OCI-M2 (cell line): Measurements from ENCODE around the gene RPTOR.
"Not testable (repeated sequence)": the region's sequence is repeated elsewhere in the genome, so short reads cannot be mapped to it uniquely, and the experiment has no call there.

Source experiments
- DNase-seq: peaks from one replicate; lab custom pipeline; 2025; ENCODE audit not compliant: unreplicated experiment; lab: John Stamatoyannopoulos, UW

The RPTOR gene

DNA sequence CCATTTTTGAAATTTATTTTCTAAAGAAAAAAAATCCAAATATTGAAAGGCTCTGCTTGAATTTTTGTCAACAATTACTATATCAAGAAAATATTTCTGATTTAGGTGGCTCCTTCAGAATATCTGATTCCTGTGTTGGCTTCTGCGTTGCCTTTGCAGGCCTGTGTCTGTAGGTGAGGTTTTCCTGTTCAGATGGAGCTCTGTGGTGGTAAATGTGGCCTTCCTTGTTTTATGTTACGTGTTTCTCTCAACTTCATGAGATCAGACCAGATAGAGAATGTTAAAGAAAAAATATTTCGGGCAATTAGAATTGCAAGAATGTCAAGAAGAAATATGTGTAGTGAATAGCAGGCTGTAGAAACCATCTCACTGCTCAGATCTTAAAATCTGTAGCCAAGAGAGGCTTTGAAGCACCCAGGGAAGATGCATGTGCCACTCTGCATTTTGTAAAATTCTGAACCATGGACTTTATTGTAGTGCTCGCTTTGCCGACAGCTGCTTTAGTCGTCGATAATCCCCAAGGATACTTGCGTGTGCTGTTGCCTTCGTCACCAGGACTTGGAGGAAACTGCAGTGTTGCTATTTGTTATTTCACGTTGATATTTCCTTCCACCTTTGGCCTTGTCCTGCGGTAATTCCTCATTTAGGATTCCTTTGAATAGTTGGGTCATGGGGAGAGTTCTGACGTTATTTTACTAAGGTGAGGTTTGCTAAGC is 69.9 kb downstream of the RPTOR start:
- no peak for DNase-seq

DNA sequence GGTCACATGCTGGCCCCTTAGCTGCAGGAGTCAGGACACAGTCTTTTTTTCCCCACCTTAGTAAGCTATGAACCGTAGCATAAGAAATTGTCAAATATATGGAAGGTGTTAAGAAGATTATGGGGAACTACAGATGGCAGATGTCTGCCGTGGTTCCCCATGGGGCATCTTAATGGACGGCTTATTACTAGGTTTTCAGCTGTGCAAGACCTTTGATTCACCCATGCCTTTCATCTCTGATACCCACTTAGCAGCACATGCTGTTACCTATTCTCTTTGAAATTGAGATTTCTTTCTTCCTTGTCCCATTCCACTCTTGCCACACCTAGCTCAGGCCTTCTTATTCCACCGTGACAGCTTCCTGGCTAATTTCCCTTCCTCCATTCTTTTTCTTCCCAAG is 70.7 kb downstream of the RPTOR start:
- no peak for DNase-seq

DNA sequence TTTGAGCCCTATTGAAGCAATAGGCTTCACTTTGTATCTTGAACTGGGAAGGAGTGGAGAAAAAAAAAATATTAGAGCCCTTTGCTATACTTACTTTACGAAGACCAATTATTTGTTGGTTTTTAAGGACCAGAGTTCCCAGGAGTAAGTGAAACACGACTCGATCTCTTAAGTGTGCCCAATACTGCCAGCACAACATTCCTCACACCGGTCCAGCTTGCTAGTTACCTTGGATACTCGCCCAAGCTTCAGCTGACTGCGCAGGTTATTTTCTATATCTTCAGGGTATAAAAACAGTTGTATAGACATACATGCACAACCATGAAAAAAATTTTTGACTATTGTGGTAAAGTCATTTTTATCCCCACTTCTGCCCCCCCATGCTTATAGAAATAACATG is 72.1 kb downstream of the RPTOR start:
- no peak for DNase-seq

DNA sequence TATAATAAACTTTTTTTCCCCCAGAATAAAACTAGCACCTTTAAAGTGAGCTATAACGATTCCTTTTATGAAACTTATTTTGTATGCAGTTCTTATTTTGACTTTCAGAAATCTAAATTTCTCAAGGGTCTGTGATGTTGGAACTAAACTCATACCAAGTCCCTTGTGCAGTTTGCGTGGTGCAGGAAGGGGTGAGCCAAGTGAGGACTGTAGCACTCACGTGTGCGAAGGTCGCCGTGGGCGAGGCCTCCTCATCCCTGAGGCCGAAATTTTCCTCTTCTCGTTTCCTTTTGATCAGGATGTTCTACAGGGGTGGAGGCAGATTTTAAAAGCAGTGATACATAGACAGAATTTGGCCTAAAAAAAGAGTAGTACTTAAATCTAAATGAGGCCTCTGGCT is 73.7 kb downstream of the RPTOR start:
- DNase-seq: no peak

DNA sequence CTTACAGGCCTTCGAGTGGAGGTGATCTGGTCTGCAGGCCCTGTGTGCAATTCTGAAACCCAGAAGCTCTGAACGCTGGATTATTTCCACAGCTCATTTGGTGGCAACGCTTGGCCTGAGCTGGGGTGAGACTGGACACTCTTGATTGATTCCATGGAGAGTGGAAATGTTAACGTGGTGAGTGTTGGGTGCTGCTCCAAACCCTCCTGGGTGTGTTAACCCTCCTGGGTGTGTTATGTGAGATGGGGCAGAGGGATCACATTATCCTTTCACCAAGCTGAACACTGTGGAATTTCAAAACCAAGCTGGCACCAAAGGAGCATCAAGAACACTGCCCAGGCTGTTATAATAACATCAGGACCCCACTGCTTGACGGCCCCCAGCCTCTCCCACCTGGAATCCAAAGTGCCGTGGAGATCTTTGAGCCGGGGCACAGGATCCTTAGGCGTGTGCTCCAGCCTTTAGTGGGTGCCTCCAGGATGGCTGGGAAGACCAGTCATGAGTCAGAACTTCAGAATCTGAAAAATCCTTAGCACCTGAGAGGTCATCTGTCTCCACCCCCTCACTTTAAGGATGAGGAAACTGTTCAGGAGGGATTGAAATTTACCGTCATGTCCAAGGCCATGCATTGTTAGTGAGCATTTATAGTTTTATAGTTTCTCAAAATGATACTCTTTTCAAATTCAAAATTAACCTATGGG is 75.0 kb downstream of the RPTOR start:
- no peak for DNase-seq

DNA sequence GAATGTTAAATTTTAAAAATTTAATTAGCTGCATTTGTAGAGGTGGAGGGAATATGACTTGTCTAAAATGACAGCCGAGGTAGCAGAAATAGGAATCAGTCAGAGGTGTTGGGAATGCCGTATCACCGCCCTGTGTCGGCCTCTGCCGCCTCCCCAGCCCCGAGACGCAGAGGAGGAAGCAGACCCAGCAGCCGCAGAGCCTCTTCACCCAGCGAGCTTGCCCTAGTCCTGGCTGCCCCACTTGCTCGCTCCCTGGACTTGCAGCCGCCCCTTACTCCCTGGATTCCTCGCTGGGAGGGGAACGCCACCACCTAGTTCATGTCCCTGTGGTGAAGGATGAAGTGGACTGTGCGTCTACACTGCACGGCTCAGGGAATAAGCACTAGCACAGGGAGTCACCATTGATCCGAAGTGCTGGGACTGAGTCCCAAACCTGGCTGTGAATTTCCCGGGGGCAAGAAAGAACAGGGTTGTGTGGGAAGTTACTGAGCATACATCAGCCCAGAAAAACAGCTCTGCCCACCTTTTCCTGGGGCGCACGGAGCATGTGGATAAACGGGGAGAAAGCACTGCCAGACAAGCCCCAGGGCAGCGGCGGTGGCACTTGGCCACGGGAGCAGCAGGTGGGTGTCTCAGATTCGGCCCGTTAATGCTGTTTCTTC is 76.8 kb downstream of the RPTOR start:
- no peak for DNase-seq

DNA sequence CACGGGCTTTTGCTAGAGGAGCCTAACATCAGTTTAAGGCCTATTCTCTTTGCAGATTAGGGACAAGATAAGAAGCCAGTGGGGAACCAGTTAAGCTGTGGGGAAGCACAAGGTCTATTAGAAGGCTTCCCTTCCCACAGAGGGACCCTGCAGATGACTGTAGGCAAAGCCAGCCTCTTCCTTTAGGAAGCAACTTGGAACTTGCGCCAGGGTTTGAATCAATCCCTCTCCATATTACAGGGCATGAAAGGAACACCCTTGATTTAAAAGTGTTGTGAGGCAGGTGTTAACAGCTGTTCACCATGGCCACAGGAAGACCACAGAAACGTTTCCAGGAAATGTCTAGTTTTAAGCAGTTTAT is 77.3 kb downstream of the RPTOR start:
- no peak for DNase-seq

DNA sequence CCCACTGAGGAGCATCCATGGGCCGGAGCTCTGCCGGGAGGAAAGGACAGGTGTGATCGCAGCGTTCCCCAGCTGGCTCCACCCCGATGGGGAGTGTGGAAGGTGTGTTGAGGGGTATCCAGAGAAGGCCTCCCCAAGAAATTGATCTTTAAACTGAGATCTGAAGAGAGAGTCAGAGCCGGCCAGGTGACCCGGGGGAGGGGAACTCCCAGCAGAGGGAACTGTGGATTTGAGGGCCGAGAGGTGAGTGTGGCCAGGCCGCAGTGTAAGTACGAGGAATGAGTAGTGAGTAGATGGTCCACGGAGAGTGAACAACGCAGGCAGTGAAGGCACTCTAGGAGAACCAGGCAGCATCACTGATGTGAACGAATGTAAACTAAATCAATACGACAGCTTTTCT is 80.2 kb downstream of the RPTOR start:
- DNase-seq: no peak

DNA sequence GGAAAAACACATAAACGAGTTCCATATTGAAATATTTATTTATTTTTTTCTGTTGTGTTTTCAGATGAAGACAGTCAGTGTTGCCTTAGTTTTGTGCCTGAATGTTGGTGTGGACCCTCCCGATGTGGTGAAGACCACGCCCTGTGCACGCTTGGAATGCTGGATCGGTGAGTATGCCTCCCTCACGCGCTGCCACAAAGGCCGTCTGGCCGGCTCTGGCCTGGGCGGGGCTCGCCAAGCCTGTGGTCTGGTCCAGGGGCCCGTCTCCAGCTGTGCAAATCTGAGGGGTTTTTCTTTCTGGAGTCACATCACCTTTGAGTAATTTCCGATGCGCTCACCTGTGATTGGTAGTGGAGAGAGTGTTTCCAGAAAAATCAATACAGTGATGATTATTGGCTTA is 81.0 kb downstream of the RPTOR start:
- no peak for DNase-seq

DNA sequence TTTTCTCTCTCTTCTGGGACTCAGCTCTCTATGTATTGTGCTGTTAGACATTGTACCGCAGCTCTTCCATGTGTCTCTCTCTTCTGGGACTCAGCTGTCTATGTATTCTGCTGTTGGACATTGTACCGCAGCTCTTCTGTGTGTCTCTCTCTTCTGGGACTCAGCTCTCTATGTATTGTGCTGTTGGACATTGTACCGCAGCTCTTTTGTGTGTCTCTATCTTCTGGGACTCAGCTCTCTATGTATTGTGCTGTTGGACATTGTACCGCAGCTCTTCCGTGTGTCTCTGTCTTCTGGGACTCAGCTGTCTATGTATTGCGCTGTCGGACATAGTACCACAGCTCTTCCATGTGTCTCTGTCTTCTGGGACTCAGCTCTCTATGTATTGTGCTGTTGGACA is 84.2 kb downstream of the RPTOR start:
- not testable (repeated sequence) for DNase-seq

DNA sequence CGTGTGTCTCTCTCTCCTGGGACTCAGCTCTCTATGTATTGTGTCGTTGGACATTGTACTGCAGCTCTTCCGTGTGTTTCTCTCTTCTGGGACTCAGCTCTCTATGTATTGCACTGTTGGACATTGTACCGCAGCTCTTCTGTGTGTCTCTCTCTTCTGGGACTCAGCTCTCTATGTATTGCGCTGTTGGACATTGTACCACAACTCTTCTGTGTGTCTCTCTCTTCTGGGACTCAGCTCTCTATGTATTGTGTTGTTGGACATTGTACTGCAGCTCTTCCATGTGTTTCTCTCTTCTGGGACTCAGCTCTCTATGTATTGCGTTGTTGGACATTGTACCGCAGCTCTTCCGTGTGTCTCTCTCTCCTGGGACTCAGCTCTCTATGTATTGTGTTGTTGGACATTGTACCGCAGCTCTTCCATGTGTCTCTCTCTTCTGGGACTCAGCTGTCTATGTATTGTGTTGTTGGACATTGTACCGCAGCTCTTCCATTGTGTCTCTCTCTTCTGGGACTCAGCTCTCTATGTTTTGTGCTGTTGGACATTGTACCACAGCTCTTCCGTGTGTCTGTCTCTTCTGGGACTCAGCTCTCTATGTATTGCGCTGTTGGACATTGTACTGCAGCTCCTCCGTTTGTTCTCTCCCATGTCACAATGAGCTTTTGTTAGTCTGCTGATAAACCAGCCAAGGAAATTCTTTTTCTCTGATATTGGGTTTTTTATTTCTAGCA is 84.8 kb downstream of the RPTOR start:
- DNase-seq: no peak

DNA sequence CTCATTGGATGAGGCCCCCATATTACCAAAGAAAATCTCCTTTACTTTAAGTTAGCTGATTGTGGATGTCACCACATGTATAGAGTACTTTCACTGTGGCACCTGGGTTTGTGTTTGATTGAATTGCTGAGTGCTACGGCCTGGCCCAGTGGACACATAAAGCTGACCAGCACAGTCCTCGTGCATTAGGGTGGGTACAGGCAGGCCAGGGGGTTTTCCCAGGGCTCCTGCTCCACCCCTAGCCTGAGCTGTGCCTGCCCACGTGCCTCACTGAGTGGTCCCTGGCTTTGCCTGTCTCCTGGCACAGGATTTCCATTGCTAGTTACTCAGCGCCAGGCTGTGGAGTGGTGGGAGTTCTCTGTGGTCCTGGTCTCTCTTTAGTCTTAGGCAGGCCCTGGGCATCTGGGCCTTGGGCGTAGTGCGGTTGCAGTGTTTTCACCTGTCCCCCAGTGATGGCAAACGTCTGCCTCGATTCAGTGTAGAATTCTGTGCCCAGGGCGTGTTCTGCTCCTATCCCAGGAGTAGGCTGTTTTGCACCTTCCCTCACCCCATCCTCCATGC is 86.0 kb downstream of the RPTOR start:
- no peak for DNase-seq

DNA sequence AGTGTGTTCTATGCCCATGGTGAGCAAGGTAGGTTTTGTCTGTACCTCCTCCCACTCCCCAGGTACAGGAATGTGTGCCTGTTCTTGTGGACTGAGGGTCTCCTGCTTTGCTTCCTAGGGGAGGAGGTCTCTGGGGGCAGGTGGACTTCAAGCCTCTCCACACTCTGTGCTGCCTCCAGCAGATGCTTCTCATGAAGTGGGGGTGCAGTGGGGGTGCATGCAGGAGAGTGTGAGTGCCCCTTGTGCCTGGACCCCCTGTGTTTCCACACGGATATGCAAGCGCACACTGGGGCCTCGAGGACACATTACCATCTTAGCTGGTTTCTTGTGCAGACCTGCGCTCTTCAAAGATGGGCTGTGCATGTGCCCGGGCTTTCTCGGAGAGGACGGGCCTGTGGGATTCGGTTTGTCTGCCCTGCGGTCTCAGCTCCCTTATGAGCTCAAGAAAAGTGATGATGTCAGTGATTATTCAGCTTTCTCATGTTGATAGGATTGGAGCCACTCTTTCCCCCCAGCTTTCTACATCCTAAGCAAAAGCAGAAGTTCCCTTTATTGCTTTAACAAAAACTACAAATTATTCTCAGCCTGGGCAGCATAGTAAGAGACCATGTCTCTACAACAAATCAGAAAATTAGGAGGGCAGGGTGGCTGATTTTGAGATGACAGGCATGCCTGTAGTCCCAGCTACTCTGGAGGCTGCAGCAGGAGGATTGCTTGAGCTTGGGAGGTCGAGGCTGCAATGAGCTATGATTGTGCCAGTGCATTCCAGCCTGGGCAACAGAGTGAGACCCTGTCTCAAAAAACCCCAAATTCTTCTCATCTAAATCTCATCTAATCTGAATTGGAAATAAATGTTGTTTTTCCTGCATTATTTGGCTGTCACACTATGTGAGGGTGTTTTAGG is 86.8 kb downstream of the RPTOR start:
- DNase-seq: no peak

DNA sequence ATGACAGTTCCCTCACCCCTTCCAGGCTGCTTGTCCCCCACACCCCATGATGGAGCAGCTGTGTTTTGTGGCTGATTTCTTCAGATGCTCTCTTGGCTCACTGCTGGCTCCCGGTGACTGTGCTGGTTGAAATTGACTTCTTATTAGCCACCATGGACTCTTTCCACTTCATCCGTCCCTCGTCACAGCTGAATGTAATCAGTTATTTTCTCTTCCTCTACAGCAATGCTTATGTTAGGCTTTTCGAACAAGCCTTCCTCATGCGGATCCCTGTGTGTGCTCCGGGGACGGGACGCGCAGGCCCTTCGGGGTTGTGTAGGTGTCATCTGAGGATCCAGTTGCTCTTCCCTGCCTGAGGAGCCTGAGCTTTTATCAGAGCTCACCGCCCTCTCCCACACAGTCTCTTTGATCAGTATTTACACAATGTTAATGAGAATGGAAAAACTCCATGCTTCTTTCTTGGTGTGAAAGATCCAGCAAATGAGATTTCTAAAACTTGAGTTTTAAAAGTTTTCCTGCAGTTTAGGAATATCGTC is 87.5 kb downstream of the RPTOR start:
- DNase-seq: no peak

DNA sequence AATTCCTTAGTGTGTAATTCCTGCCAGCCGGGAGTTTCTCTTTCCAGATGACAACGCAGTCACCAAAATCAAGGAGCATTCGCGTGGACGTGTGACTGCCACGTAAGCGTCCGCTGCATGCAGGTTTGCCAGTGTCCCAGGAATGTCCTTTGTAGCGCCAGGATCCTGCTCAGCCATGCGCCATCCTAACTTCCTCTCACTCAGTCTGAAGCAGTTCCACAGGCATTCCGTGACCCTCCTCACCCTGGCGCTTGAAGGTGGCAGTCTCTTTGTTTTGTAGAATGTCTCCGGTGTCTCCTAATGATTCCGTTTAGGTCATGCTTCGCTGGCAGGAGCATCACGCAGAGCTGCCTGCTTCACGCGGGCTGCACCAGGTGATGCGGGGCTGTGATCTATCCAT is 88.6 kb downstream of the RPTOR start:
- DNase-seq: no peak

DNA sequence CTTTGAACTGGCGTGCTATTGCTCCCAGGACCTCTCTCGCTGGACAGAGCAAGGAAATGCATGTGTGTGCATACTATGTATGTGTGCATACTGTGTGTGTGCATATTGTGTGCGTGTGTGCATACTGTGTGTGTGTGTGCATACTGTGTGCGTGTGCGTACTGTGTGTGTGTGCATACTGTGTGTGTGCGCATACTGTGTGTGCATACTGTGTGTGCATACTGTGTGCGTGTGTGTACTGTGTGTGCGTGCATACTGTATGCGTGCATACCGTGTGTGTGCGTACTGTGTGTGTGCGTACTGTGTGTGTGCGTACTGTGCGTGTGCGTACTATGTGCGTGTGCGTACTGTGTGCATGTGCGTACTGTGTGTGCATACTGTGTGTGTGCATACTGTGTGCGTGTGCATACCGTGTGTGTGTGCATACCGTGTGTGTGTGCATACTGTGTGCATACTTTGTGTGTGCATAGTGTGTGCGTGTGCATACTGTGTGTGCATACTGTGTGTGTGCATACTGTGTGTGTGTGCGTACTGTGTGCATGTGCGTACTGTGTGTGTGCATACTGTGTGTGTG is 89.4 kb downstream of the RPTOR start:
- no peak for DNase-seq

DNA sequence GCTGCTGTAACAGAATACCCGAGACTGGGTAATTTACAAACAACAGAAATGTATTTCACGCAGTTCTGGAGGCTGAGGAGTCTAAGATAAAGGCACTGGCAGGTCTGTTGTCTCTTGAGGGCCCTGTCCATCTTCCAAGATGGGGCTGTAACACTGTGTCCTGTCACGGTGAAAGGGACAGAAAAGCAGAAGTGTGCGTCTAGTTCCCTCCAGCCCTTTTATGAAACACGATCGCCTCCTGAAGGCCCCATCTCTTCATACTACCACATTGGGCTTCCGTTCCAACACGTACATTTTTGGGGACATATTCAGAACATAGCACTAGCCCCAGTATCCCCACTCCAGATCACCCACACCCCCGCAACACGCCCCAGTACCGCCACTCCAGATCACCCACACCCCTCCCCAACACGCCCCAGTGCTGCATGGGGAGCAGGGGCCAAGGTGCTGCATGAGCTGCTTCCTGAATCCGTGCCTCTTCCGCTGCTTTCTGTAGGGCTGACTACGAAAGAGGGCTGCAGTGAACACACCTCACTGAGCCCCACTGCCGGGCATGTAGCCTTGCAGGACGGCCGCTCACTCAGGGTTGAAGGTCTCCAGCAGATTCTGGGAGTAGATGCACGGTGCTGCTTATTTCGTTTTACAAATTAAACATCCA is 91.9 kb downstream of the RPTOR start:
- no peak for DNase-seq

DNA sequence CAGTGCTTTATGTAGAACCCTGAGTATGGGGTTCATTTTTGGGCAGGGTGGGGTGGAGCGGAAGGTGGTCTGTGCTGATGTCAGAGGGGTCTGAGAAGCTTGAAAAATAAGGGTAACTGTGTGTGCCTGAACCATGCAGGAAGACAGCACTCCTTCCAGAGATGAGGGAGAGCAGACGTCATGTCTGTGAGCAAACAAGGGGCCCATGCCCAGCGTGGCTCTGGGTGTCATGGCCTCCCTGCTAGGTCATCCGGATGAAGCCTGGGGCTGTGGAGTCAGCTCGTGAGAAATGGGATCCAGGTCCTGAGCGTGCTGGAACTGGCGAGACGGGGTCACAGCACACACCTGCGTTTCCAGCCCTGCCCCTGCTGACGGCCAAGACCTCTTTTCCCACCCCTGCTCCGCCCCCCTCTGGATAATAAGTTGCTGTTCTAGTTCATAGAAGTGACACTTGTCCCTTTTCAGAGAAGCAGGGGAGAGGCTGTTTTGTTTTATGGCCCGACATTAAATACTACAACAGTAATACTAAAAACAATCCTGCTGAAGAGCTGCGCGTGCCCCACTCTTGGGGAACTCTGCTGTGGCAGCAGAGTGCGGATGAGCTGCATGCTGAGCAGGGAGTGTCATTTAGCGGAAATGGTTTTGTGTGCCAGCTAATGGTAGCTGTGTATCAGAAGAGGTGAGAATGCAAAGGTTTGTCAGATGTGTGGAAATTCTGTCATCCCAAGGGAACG is 92.6 kb downstream of the RPTOR start:
- DNase-seq: no peak

DNA sequence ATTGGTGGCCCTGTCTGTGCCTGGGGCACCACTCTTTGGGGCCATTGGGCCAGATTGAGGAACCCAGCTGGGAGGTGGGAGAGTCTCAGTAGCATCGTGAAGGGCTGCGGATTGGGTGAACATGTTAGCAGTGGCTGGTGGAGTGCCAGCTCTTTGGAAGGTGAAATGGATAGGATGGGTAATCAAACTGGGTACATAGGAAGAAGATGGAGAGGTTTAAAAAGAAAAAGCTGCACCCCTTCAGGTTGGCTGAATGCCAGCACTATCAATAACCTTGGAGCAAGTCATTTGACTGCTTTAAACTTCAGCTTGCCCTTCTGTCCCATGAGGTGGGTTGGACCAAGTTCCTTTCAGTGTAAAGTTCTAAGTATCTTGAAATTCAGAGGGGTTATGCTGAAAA is 95.0 kb downstream of the RPTOR start:
- DNase-seq: no peak
